GM12873 (cell line): ENCODE measurements around the gene HLX.
A peak's percentile ranks its signal among the peaks of the same experiment; 100 is the strongest.

Experiments
- CTCF ChIP-seq: IDR thresholded peaks from 2 replicates; pipeline ENCODE4 v1.5.1; 2012; ENCODE audit warnings: low read depth, mild to moderate bottlenecking, moderate library complexity, low read length, control low read depth; ENCODE audit not compliant: insufficient read depth; ENCODE audit errors: missing control alignments

HLX gene

DNA sequence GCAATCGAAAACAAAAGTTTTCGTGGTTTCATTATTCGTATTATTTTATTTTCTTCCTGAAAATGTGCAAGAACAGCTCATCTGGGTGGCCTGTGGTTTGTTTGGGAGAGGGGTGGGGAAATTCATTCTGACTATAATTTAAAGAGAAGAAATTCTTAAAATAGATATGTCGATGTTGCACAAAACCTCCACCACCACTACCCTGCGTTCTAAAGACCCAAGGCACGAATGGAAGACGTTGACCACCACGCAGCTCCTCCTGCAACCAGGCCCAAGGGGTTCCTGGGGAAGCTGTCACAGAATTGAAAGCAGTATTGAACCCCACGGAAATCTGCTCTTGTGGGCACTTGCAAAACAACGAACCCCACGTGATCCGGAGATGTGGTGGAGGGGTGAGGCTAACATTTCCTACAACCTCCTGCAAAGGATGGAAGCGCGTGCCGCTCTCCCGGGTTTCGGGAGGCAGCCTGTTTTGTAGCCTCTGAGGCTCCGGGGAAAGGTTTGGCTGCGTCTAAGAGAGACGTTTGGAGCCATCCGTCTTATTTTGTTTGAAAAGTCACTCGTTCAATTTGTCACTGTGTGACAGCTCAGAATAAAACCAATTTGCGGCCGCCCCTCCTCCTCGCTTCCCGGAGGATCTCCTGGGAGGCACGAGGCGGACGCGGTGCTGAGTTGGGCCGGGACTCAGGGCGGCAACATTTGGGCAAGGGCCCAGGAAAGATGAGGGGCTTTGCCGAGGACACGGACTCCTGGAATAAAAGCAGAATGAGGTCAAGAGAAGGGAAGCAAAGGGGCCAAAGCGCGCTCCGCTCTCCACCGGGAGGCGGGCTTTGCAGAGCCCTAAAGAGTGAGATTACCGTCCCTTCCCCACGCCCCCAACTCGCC is 810 bp upstream of the HLX start:
- peak; percentile 4 for TF ChIP-seq CTCF

DNA sequence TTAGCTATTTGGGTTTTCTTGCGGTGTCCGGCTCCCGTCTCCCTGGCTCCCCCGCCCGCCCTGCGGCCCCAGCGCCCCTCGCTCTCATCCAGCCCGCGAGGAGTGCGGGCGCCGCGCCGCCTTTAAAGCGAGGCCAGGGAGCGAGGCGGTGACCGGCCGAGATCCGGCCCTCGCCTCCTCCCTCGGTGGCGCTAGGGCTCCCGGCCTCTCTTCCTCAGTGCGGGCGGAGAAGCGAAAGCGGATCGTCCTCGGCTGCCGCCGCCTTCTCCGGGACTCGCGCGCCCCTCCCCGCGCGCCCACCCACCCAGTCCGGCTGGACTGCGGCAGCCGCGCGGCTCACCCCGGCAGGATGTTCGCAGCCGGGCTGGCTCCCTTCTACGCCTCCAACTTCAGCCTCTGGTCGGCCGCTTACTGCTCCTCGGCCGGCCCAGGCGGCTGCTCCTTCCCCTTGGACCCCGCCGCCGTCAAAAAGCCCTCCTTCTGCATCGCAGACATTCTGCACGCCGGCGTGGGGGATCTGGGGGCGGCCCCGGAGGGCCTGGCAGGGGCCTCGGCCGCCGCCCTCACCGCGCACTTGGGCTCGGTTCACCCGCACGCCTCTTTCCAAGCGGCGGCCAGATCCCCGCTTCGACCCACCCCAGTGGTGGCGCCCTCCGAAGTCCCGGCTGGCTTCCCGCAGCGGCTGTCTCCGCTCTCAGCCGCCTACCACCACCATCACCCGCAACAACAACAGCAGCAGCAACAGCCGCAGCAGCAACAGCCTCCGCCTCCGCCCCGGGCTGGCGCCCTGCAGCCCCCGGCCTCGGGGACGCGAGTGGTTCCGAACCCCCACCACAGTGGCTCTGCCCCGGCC is 492 bp downstream of the HLX start:
- no peak for TF ChIP-seq CTCF

- no peak for TF ChIP-seq CTCF
These were observed 1.1 kb downstream of the HLX start for GRCh38 chr1:220880362-220880670.

- TF ChIP-seq CTCF = no peak
These were observed 1.7 kb downstream of the HLX start for GRCh38 chr1:220880726-220881506.

DNA sequence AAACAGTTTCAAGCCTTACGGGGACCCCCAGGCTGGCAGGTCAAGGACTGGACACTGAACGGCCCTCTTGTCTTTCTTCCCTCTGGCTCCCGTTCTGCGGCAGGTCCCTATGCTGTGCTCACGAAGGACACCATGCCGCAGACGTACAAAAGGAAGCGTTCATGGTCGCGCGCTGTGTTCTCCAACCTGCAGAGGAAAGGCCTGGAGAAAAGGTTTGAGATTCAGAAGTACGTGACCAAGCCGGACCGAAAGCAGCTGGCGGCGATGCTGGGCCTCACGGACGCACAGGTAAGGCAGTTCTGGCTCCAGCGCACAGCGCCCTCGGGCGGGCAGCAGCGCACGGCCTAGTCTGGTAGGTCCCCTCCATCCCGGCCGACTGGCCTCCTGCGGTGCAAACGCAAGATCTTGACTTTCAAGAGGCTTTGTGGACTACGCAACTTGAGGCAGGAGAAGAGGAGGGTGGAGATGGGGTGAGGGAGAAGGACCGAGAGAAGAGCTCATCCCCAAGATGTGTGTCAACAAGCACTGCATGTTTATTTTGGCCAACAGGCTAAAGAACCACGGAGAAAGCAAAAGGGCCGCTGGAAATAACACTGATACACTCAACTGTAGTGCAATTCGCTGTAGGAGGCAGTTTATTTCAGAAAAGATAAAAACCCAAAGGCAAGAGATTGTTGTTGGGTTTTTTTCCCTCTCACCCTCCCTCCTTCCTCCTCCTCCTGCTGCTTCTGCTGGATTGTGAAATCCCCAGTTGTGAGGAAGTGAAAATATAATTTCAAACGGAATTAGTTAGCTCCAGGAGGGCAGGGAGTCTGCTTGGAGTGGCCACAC is 3.0 kb downstream of the HLX start:
- no peak for TF ChIP-seq CTCF

- TF ChIP-seq CTCF = no peak
These were observed 5.1 kb downstream of the HLX start for GRCh38 chr1:220884109-220884980.
